Measurements from ENCODE around the gene UBXN11.
A peak's percentile ranks its signal among the peaks of the same experiment; 100 is the strongest.
"Not testable (repeated sequence)": the region's sequence is repeated elsewhere in the genome, so short reads cannot be mapped to it uniquely, and the experiment has no call there.

UBXN11 gene

DNA sequence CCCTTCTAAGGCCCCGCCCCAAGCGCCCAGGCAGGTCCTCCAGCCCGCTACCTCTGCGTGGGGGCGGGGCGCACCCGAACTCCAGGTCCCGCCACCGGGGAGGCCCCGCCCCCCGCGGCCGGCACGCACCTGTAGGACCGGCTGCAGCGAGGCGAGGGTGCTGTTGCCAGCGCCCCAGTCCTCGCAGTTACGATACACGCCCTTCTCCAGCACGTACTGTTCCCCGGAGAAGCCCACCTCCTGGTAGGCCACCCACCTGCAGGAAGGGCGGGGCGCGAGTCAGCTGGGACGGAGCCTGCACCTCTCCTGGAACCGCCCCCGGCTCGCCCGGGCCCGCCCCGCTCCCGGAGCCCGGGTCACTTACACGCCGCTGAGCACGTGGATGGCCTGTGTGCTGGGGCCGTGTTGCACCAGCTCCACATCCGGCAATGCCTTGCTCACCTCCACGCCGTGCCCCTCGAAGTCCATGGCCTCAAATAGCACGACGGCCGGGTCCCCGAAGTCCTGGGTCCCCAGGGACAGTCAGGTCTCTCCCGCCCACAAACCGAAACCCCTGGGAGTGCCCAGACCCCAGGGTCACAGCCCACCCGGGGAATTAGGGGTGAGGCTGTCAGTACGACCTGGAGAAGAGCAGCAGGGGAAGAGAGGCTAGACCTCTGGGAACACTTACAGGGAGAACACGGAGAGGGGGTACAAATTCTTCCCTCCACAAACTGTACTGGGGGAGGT is 30.2 kb upstream of the UBXN11 start:
- DNase-seq (ENCODE audit: low read depth) = no peak

DNA sequence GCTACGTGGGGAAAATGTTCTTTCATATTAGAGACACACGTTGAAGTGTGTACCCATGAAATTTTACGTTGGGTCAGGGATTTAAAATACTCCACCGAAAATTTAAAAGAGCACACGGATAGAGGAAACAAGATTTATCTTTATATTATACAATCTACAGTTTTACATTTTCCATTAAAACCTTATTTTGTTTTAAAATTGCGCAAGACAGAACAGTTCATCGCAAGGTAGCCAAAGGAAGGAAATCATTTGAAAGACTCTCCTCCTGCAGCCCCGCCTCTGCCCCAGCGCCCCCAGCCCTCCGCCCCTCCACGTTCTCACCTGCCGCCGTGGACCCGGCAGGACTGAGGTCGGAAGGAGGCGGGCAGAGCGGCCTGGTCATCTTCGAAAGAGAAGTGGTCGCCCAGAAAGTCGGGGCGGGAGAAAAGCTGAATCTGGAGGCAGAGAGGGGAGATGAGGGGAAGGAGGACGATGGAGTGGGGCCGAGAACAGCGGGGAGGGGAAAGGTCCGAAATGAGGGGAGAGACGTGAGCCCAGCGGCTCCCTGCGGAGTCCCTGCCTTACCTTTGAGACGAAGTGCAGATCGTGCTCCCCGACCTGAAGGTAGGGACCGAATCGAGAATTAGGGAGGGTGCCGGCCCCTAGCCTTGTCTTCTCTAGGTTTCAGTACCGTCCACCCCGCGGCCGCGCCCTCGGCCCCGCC is 29.5 kb upstream of the UBXN11 start:
- DNase-seq (ENCODE audit: low read depth) = no peak

DNA sequence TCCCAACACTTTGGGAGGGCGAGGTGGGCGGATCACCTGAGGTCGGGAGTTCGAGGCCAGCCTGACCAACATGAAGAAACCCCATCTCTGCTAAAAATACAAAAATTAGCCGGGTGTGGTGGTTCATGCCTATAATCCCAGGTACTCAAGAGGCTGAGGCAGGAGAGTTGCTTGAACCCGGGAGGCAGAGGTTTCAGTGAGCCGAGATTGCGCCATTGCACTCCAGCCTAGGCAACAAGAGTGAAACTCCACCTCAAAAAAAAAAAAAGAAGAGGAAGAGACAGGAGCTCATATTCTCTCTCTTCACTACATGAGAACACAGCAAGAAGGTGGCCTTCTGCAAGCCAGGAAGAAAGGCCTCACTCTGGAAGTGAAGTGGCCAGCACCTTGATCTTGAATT is 26.9 kb upstream of the UBXN11 start:
- DNase-seq (ENCODE audit: low read depth) = not testable (repeated sequence)

DNA sequence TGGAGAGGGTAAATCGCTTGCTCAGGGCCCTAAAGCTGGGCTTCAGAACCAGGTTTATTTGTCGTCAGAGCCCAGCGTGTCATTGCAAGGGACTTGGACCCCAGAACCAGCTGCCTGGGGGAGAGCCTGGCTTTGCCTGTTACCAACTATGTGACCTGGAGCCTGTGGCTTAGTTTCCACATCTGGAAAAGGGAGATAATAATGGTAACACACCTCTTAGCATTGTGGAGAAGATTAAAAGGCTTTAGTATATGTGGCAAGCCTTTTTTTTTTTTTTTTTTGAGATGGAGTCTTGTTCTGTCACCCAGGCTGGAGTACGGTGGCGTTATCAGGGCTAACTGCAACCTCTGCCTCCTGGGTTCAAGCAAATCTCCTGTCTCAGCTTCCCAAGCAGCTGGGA is 23.8 kb upstream of the UBXN11 start:
- no peak for DNase-seq (ENCODE audit: low read depth)

DNA sequence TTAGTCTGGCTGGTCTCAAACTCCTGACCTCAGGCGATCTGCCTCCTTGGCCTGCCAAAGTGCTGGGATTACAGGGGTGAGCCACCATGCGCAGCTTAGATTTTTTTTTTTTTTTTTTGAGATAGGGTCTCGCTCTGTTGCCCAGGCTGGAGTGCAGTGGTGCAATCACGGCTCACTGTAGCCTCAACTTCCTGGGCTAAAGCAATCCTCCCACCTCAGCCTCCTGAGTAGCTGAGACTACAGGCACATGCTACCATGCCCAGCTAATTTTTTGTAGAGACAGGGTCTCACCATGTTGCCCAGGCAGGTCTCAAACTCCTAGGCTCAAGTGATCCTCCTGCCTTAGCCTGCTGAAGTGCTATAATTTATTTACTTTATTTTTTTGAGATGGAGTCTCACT is 22.9 kb upstream of the UBXN11 start:
- DNase-seq (ENCODE audit: low read depth) = not testable (repeated sequence)

DNA sequence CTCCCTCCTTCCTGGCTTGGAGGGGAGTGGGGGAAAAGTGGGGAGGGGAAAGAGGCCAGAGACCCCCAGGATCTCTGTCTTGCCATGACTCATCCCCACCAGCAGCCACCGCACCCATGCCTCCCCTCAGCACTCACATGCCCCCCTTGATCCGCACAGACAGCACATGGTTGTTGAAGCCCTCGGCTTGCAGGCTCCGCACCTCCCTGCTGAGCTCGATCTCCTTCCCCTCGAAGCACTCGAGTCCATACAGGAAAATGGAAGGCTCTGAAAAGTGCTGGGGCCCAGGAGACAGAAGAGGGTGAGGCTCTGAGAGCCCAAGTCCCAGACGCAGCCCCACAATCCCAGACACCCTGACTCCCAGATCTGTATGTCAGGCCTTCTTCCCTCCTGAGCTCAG is 22.2 kb upstream of the UBXN11 start:
- DNase-seq (ENCODE audit: low read depth) = no peak

DNA sequence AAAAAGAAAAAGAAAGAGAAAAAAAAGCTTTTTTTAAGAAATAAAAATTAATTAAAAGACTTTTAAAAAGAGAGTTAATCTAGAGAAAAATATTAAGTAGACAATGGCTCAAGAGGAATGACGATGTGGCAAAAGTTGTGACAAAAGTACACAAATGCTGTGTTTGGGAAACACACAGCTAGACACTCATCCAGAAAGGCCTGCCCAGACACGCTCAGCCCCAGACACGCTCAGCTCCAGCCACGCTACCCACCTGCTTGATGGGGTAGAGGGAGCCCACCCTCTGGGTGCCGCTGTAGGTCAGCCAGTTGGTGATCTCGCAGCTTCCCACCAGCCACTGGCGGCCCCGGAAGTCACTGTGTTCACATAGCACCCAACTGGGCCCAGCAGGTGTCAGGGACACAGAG is 21.5 kb upstream of the UBXN11 start:
- no peak for DNase-seq (ENCODE audit: low read depth)

DNA sequence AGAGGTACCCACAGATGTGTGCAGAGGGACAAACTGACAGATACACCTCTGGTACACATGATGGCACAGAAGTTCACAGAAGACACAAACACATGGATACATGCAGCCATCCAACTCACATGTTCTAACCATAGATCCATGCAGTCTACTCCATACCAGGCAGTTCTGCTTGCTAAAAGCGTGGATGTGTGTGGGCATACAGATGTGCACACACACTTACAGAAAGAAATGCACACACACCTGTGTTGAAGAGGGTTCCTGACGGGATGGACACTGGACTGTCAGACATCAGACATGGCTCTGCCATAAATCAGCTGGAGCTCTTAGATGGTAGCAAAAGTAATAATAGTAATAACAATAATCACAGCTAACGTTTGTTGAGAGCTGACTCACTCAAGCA is 18.1 kb upstream of the UBXN11 start:
- DNase-seq (ENCODE audit: low read depth) = no peak

DNA sequence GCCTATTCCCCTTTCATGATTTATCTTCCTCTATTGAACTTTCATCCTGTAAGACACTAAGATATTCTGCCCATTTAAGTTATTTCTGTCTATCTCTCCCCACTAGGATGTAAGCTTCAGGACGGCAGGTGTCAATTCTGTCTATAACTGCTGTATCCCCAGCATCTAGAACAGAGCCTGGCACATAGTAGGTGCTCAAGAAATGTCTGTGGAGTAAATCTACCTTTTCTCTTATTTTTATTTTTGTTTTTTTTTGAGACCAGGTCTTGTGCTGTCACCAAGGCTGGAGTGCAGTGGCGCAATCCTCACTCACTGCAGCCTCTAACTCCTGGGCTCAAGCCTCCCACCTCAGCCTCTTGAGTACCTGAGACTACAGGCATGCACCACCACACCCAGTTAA is 16.9 kb upstream of the UBXN11 start:
- DNase-seq (ENCODE audit: low read depth) = no peak

DNA sequence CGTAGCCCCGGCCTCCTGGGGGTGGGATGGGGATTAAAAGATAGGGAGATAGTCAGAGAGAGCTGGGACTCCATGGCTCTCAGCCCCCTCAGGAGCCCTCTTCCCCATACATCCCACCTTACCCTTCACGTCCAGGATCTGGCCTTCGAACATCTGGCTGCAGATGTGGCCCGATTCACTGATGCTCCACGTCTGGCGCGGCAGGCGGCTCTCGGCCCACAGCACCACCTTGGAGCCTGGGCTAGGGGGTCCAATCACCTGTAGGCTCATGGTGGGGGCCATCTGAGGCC is 15.6 kb upstream of the UBXN11 start:
- no peak for DNase-seq (ENCODE audit: low read depth)

DNA sequence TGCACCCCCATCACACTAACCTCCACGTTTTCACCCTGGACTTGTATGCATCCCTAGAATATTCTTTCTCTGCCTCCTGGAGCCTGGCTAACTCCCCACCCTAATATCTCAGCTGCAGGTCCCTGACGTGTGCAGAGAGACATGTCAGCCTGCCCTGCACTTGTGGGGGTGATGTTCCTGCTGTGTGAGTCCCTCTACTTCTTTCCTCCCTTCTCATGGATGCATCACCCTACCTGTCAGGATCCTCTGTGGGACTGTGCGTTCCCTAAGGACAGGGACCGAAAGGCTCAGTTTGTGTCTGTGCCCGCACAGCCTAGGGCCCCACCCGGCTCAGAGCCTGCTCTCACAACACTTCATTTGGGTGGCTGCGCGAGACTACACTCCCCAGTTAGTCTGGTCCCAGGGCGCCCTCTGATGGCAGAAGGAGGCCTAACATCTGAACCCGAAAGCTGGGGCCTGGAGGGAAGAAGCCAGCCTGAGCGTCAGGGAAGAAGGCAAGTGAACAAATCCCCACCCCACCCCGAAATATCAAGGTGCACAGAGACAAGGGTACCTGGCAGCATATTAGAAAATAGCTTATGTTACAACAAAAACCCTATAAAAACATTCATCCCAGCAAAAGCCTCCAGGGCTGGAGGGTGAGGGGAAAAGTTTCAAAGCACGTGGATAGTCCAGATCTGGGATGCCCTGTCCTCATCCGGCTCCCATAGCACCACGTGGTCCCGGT is 15.0 kb upstream of the UBXN11 start:
- peak; percentile 71 for DNase-seq (ENCODE audit: low read depth)

DNA sequence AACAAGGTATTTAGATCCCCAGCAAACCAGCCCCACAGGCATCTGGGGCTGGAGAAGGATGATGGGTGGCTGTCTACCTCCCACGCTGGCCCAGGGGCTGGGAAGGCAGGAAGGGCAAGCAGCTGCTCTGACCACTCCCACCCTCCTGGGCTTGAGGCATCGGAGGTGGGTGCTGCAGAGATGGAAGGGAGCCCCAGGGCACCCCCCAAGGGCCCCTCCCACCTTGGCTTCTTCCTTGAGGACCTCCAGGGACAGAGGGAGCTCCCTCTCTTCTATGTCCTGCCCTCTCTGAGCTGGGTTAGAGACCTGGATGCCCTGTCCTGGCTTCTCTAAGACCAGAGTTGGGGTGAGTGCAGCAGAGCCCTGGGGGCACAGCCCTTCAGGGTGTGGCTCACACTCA is 14.5 kb upstream of the UBXN11 start:
- DNase-seq (ENCODE audit: low read depth) = no peak

DNA sequence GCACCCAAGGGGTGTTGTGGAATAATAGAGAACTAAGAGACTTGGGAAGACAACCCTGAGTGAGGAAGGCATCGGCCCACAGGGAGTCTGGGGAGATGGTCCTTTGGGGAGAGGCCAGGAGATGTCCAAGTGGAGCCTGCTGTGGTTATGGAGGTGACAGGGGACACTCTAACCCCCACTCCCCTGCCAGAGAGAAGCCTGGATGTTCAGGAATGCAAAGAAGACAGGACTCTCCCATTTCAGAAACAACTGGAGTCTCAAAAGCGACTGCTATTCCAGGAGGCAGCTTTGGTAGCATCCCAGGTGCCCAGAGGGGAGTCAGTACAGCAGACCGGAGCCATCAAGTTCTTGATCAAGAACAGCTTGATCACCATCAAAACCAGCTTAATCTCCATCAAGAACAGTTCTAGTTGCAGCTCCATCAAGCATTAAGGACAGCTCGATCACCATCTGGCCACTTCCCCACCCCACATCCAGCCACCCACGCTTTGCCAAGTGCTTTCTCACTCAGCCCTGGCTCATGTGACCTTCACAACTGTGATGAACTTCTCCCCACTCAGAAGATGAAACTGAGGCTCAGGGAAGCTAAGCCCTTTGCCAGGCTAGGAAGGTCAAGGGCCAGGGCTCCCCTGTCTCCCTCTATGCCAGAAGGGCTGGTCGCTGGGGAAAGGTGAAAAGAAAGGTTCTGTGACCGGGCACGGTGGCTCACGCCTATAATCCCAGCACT is 12.1 kb upstream of the UBXN11 start:
- no peak for DNase-seq (ENCODE audit: low read depth)

DNA sequence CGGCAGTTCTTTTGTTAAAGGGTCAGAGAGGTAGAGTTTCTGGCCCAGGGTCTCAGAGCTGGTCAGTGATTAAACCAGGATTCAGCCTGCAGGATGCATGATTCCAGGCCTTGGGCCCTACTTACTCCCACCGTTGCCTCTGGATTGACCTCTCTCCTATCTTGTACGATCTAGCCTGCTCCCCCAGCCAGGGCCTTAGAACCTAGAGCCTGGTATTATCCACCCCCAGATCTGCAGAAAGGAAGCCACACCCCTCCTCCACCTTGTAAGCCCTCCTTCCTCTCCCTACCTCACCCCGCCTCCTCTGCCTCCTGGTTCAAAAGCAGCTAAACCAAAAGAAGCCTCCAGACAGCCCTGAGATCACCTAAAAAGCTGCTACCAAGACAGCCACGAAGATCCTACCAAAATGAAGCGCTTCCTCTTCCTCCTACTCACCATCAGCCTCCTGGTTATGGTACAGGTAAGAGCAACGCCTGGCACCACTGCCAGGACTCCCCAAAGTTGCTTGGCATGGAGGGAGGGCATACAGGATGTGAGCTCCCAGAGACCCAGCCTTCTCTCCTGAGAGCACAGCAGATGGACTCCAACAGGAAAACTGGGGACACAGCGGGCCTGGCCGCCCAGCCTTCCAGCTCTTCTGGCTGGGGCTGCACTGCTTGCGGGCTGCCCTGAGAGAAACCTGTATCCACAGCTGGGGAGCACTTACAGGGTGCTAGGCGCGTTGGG is 11.3 kb upstream of the UBXN11 start, which contains the start of gene CD52:
Gene CD52 (plus strand): TSS at position 347 of the 726 bp plus-strand sequence. CDS start 60 bp downstream, at position 407.
- DNase-seq (ENCODE audit: low read depth) = no peak

DNA sequence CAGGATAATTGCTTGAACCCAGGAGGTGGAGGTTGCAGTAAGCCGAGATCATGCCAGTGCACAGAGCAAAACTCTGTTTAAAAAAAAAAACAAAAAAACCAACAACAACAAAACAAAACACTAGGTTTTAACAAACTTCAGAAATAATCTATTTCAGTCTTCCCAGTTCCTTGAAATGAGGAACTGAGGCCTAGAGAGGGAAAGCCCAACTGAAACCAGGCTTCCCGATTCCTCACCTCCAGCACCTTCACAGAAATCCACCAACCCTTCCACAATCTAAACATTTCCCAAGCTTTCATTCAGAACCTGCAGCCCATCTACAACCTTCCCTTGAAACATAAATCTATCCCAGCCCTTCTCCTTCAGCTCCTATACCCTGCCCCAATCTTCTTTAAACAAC is 10.7 kb upstream of the UBXN11 start:
- no peak for DNase-seq (ENCODE audit: low read depth)

DNA sequence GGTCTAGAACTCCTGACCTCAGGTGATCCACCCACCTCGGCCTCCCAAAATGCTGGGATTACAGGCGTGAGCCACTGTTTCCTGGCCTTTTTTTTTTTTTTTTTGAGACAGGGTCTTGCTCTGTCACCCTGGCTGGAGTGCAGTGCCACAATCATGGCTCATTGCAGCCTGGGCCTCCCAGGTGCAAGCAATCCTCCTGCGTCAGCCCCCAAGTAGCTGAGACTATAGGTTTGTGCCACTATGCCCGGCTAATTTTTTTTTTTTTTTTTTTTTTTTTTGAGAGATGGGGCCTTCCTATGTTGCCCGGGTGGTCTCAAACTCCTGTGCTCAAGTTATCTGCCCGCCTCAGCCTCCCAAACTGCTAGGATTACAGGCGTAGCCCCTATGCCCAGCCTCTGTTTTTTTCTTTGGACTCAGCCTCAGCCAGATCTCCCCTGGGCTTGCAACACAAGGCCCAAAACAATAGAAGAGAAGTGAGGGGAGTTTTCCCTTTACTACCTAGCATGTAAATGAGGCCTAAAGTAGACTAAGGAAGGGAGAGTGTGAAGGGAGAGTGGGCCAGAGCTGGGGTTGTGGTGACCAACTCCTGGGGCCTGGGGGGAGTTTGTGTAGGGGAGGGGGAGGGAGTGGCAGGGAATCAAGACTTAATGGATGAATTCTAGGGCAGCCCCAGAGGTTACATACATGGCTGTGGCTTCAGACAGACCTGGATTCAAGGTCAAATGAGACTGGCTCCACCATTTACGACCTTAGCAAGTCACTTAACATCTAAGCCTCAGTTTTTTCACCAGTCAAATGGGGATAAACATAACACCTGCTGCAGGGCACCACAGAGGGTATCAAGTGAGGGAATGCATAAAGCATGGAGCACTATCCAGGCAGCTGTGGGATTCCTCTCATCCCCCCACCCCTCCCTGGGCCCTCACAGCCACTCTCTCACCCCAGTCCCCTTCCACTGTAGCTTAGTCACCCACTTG is 9.7 kb upstream of the UBXN11 start:
- DNase-seq (ENCODE audit: low read depth) = no peak

DNA sequence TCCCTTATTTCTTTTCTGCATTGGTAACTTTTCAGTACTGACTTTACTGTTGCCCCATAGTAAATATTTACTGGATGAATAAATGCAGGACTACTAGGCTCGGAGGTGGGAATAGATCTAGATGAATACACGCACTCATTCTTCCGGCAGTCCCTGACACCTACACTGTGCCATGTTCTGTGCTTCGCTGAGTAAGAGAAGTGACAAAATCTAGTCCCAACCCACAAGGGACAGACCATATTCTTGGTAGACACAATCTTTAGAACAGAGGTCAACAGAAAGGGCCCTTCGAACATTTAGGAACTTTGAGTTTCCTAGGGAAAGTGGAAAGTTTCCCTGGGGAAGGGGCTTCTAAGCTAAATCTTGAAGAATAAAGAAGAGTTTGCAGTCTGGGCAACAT is 8.1 kb upstream of the UBXN11 start:
- DNase-seq (ENCODE audit: low read depth) = no peak

DNA sequence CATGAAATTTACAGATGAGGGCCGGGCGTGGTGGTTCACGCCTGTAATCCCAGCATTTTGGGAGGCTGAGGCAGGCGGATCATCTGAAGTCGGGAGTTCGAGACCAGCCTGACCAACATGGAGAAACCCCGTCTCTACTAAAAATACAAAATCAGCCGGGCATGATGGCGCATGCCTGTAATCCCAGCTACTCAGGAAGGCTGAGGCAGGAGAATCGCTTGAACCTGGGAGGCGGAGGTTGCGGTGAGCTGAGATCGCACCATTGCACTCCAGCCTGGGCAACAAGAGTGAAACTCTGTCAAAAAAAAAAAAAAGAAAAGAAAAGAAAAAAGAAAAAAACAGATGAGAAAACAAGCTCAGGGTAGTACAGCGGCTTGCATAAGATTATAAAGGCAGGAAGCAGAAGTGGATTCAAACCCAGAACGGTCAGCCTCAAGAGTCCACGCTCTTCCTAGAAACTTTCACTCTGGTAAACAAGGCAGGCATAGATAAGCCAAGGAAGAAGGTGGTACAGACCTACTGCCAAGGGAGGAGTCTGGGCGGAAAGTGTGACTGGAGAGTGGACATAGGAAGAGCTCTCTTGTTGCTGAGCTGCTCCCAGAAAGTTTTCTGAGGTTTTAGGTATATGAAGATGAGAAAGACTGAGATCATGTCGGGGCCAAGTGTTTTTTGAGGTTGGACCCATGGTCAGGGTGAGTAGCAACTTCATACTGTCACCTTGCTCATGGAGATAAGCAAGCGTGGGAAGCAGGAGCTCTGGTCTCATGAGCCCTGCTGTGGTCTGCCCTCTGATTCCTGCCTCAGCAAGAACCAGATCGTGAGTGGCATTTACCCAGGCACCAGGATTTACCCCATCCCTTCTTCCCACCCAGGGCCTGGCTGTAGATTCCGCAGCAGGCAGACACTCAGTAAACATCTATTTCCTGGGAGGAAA is 1.8 kb upstream of the UBXN11 start:
- DNase-seq (ENCODE audit: low read depth) = not testable (repeated sequence)

DNA sequence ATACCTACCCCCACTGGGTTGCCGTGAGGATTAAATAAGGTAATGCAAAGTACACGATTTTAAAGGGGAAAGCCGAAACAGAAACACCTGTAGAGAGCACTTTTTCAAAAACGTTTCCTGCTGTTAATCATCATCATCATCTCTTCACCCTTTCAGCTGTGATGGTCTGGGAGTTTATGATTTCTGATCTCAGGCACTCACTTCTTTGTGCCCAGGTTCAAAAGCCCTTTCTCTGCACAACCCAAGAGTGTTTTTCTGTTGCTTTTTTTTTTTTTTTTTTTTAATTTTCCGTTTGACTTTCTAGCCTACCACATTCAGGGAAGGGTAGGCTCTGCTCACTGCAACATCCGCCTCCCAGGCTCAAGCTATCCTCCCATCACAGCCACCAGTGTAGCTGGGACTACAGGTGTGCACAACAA is 936 bp upstream of the UBXN11 start:
- DNase-seq (ENCODE audit: low read depth) = no peak

Data from HS-27A (cell line).